ENCODE data around the gene KIF16B. TPM values are rescaled to one million over a fixed set of nuclear protein-coding genes. Genes with fewer than 3 reads are reported as not detected.

KIF16B gene
- total and polyA plus RNA-seq, 2 of the 8 experiments (the other 6 are each of a cell fraction or from before 2014, with no cell fraction given), result 3.0 to 9.2 TPM

DNA sequence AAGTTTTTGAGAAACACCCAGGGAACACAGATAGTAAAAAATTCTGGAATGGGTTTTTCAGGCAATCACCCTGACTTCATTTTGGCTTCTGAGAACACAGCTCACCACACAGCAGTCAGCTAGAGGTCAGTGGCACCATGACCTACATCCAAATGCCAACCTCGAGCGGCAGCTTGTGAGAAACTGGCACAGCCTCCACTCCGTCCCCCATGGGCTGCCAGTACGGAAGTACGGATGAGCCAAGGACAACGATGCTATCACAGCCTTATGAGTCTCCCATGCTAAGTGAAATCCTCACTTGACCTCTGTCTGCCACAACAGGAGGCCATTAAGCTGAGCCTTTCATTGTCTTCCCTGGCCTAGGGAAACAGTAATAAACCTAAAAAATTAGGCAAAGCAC is 32.0 kb downstream of the KIF16B start:
- ChIA-PET POLR2A (ENCODE audit: partially characterized antibody) (no interaction called here), CTCF (ENCODE audit: partially characterized antibody) (interaction anchor here (1.0 to 1.2 kb wide), 3 partner anchors 11 to 46 kb away, joined by 3 read pairs; no protein-coding TSS in a partner anchor)
- no peak for FAIRE-seq

More for the DNA sequence above, 32.0 kb downstream of the KIF16B start:
- no peak overlapping the region for H3K4ac ChIP-seq (replicated peaks; ENCODE audit: insufficient read length, low read depth, low read length)
- no peak overlapping the region for H2AK5ac ChIP-seq (ENCODE audit: low read depth, low read length)
- H3K23ac ChIP-seq (ENCODE audit: insufficient read length), result no peak overlapping the region
- no peak for DNase-seq (ENCODE audit: low read depth in 1 of 2, low spot score in 2 of 2)
- no peak overlapping the region for H4K91ac ChIP-seq (replicated peaks; ENCODE audit: insufficient read length, low read length)
- no peak overlapping the region for H3K56ac ChIP-seq (replicated peaks; ENCODE audit: insufficient read length, low read depth, low read length)
- no peaks in the 10 kb centered on the region for H3K36me3 ChIP-seq (ENCODE audit: control insufficient read depth in 2 of 4, insufficient read depth in 4 of 4, low read length in 3 of 4)
- H2BK5ac ChIP-seq (ENCODE audit: low read depth, low read length), result no peak overlapping the region
- no peak overlapping the region for H4K5ac ChIP-seq (ENCODE audit: insufficient read length, low read depth, low read length)
- no peak overlapping the region for H3K27ac ChIP-seq (ENCODE audit: low read depth, low read length)
- no peaks in the 10 kb centered on the region for H3K23me2 ChIP-seq (ENCODE audit: low read depth, low read length)
- H3K4me1 ChIP-seq (replicated peaks in 1 of 4; ENCODE audit: control insufficient read depth in 3 of 4, insufficient read depth in 4 of 4, low read length in 3 of 4), result no peaks in the 10 kb centered on the region
- H2BK15ac ChIP-seq (ENCODE audit: low read length), result no peak overlapping the region
- H2BK12ac ChIP-seq (ENCODE audit: low read depth, low read length), result no peak overlapping the region
- H3K18ac ChIP-seq (ENCODE audit: extremely low read depth, low read length), result no peak overlapping the region
- no peak overlapping the region for H3K4me3 ChIP-seq (ENCODE audit: extremely low read depth in 1 of 4, insufficient read depth in 2 of 4, low read depth in 3 of 4, low read length in 4 of 4)
- no peaks in the 10 kb centered on the region for H3K27me3 ChIP-seq (replicated peaks in 1 of 4; ENCODE audit: control insufficient read depth in 3 of 4, extremely low read depth in 1 of 4, insufficient read depth in 3 of 4, low read length in 3 of 4)
- no peak overlapping the region for H3K4me2 ChIP-seq (ENCODE audit: insufficient read depth in 1 of 2, low read depth in 2 of 2, low read length in 2 of 2)
- no peaks in the 10 kb centered on the region; the same call in 1 of the 2 replicates for H3K79me1 ChIP-seq (ENCODE audit: low read depth, low read length)
- H3K9ac ChIP-seq (replicated peaks in 1 of 4; ENCODE audit: extremely low read depth in 1 of 4, low read depth in 3 of 4, low read length in 3 of 4), result no peak overlapping the region
- no peak overlapping the region for H4K8ac ChIP-seq (ENCODE audit: extremely low read depth, insufficient read depth, low read length)
- 91% methylated on average over 6 of the region's 6 CpGs; no CpG with 5 or more reads in 1 of the 2 experiments for WGBS, 2 experiments (ENCODE audit: extremely low coverage in 1 of 2, insufficient coverage in 1 of 2, insufficient read length in 1 of 2, insufficient replicate concordance in 2 of 2, low coverage in 1 of 2, low lambda C conversion rate in 2 of 2, missing lambda C conversion rate in 1 of 2)
- H4K20me1 ChIP-seq (replicated peaks in 1 of 2; ENCODE audit: control insufficient read depth in 1 of 2, insufficient read depth in 2 of 2, low read length in 2 of 2), result no peaks in the 10 kb centered on the region
- no peaks in the 10 kb centered on the region for H3K9me3 ChIP-seq (ENCODE audit: insufficient read depth in 2 of 2, low read depth in 1 of 2, low read length in 1 of 2)
- H2BK20ac ChIP-seq (ENCODE audit: low read length), result no peak overlapping the region
- H3K79me2 ChIP-seq (ENCODE audit: control insufficient read depth in 1 of 2, insufficient read depth in 2 of 2, low read length in 2 of 2), result no peaks in the 10 kb centered on the region
- no peak overlapping the region for H2BK120ac ChIP-seq (replicated peaks; ENCODE audit: low read depth, low read length)
- no peak overlapping the region for H3K14ac ChIP-seq (ENCODE audit: insufficient read length)
- H2AFZ ChIP-seq (ENCODE audit: low read length), result no peak overlapping the region
- TF ChIP-seq E2F6 (IDR thresholded peaks at IDR 0.05) (no peak), CHD2 (IDR thresholded peaks at IDR 0.05; ENCODE audit: low read length) (no peak), HDAC6 (IDR thresholded peaks at IDR 0.05; ENCODE audit: low read depth, low read length) (no peak), USF2 (IDR thresholded peaks at IDR 0.05; ENCODE audit: low read length) (no peak), NRF1 (IDR thresholded peaks at IDR 0.05; ENCODE audit: low read depth, low read length) (no peak), TEAD4 (IDR thresholded peaks at IDR 0.05; ENCODE audit: low read depth, low read length) (no peak), BACH1 (IDR thresholded peaks at IDR 0.05; ENCODE audit: low read length) (no peak), KDM5A (IDR thresholded peaks at IDR 0.05; ENCODE audit: low read length) (no peak), POU5F1 (IDR thresholded peaks at IDR 0.05; ENCODE audit: low read depth, low read length) (no peak)
- TF ChIP-seq, protein P1, sequence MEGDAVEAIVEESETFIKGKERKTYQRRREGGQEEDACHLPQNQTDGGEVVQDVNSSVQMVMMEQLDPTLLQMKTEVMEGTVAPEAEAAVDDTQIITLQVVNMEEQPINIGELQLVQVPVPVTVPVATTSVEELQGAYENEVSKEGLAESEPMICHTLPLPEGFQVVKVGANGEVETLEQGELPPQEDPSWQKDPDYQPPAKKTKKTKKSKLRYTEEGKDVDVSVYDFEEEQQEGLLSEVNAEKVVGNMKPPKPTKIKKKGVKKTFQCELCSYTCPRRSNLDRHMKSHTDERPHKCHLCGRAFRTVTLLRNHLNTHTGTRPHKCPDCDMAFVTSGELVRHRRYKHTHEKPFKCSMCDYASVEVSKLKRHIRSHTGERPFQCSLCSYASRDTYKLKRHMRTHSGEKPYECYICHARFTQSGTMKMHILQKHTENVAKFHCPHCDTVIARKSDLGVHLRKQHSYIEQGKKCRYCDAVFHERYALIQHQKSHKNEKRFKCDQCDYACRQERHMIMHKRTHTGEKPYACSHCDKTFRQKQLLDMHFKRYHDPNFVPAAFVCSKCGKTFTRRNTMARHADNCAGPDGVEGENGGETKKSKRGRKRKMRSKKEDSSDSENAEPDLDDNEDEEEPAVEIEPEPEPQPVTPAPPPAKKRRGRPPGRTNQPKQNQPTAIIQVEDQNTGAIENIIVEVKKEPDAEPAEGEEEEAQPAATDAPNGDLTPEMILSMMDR (IDR thresholded peaks at IDR 0.05; ENCODE audit: control extremely low read depth in 1 of 3, insufficient read depth in 1 of 3, low read depth in 1 of 3, low read length in 3 of 3), result no peak

Measured in H1 (cell line).